UCSD-AML1 (cell line): ENCODE measurements around the gene PDZD4.

Experiments used
- DNase-seq: peaks from one replicate; lab custom pipeline; 2025; ENCODE audit not compliant: unreplicated experiment; lab: John Stamatoyannopoulos, UW

Gene PDZD4

DNA sequence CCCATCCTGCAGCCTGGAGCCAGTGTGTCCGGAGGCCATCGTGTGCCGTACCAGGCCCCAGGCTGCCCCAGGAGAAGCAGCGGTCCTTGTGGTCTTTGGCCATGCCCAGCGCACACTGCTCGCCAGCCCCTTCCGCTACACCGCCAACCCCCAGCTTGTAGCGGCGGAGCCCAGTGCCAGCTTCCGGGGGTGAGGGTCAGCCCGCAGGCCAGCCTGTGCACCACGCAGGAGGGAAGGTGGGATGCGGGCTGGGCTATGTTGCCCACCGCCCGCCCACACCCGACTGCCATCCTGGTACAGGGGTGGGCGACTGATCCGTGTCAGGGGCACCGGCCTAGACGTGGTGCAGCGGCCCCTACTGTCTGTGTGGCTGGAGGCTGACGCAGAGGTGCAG, 57.1 kb downstream of the PDZD4 start:
- DNase-seq, result no peak

DNA sequence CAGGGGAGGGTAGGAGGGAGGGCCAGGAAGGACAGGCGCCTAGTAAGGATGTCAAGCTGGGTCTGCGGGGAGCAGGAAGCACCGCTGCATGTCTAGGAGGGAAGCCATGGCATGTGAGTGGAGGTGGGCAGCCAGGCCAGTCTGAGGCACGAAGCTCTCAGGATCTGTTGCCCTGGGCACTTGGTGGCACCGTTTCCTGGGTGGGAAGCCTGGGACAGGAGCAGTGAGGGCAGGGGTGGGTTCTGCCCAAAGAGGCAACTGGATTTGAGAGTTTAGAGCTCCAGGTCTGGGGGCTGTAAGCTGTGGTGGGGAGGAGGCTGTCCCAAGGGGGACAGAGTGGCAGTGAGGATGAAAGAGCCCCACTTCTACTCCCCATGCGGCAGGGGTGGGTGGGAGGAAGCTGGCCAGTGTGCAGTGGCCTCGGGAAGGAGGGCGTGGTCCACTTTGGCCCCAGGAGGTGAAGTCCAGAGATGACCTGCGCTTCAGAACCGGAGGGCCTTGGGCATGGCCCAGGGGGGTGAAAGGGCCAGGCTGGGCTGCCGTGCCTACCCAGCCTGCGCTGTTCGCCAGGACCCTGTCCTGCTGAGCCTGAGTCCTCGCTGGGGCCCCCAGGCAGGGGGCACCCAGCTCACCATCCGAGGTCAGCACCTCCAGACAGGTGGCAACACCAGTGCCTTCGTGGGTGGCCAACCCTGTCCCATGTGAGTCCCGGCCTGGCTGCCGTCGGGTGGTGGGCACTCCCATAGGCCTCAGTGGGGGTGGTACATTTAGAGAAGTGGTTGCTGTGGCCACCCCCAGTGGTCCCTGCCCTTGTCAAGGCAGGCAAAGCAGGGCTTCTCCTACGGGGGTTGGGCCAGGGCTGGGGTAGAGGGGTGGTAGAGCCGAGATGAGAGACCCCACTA, 57.8 kb downstream of the PDZD4 start:
- no peak for DNase-seq

- DNase-seq, result no peak
Measured at GRCh38 chrX:153771415-153772315, 58.7 kb downstream of the PDZD4 start.

- DNase-seq, result no peak
Measured at GRCh38 chrX:153770601-153771414, 59.5 kb downstream of the PDZD4 start.

DNA sequence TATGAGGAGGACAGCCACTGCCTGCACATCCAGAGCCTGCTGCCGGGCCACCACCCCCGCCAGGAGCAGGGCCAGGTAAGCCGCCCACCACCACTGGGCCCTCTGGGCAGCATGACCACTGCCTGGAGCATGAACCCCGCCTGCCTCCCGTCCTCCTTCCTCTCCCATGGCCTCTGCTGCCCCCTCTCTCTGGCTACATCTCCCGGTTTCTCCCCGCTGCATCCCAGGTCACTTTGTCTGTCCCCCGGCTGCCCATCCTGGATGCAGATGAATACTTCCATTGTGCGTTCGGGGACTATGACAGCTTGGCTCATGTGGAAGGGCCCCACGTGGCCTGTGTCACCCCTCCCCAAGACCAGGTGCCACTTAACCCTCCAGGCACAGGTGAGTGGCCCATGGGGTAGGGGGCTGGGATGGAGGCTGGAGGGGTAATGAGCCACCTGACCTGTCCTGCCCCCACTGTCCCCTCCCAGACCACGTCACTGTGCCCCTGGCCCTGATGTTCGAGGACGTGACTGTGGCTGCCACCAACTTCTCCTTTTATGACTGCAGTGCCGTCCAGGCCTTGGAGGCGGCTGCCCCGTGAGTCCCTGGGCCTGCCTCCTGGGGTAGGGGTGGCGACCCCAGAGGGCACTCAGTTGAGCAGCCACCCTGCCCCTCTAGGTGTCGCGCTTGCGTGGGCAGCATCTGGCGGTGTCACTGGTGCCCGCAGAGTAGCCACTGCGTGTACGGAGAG, 60.3 kb downstream of the PDZD4 start:
- no peak for DNase-seq

GRCh38 chrX:153769158-153769864, 61.0 kb downstream of the PDZD4 start:
- no peak for DNase-seq

GRCh38 chrX:153768311-153769157, 61.8 kb downstream of the PDZD4 start:
- no peak for DNase-seq

GRCh38 chrX:153767674-153768055, 62.7 kb downstream of the PDZD4 start:
- no peak for DNase-seq

GRCh38 chrX:153766871-153767673, 63.3 kb downstream of the PDZD4 start:
- DNase-seq, result no peak

GRCh38 chrX:153766098-153766817, 64.1 kb downstream of the PDZD4 start:
- peak; percentile 65 for DNase-seq

DNA sequence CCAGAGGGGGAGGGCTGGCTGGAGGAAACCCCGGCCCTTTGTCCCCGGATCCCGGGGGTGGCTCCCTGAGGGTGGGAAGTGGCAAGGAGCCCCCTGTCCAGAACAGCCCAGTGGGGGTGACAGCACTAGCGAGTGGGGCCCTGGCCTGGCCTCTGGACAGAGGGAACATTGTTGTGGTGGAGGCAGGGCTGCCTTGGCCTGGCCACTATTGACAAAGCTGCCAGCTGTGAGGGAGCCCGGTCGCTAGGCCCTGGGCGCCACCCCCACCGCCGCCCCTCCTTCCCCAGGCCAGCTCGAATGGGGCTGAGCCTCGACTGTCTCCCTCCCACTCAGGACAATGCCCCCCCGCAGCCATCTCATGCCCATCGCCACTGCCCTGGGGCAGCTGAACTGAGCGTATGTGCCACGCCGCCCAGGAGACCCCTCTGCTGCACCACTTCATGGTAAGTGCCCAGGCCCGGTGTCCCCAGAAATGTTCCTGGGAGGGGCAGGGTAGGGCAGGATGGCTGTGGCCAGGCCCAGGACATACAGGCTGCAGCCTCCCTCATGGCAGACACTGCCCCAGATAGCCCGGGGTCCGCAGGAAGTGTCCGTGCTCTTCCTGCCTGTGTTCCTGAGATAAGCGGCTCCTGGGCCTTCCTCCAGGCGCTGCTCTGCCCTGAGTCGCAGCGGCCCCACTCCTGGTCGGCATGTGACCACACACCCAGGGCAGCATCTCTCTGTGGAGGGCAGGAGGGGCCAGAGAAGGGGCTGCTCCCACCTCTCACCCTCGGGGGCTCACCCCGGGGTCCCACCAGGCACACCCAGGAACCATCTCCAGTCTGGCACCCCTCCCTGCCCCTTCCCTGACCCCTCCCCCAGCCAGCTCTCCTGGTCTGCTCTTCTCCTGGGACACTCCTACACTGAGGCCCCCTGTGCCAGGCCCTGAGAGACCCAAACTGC, 64.9 kb downstream of the PDZD4 start:
- peak; percentile 45 for DNase-seq

GRCh38 chrX:153764786-153765137, 65.6 kb downstream of the PDZD4 start:
- no peak for DNase-seq

GRCh38 chrX:153763989-153764755, 66.2 kb downstream of the PDZD4 start, which contains the start of gene PLXNB3:
Gene PLXNB3 (plus strand): TSS chrX:153764249. CDS start chrX:153765536, 1,287 bp downstream.
- peak; percentile 77 for DNase-seq

DNA sequence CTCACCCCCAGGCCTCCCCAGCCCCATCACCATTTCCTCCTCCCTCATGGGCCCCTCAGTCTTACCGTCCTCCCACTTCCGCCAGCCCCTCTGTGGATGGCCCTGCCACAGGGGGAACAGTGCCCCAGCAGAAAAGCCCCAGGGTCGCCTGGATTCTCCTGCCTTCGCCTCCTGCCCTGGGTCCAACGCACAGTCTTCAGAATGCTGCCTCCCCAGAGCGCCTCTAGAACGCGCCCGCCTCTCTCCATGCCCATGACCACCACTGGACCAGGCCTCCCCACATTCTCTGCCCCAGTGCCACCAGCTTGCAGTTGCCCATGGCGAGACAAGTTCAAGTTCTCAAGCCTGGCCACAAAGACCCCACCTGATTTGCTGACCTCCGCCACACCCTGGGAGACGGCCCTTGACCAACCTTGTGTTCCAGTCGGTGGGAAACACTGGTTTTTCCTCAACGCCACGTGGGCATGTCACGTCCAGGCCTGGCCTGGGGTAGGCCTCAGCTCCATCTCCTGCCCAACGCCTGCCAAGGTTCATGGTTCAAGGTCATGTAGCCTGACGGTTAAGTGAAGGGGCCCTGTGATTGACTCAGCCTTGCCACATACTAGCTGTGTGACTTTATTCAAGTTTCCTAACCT, 66.9 kb downstream of the PDZD4 start:
- no peak for DNase-seq

DNA sequence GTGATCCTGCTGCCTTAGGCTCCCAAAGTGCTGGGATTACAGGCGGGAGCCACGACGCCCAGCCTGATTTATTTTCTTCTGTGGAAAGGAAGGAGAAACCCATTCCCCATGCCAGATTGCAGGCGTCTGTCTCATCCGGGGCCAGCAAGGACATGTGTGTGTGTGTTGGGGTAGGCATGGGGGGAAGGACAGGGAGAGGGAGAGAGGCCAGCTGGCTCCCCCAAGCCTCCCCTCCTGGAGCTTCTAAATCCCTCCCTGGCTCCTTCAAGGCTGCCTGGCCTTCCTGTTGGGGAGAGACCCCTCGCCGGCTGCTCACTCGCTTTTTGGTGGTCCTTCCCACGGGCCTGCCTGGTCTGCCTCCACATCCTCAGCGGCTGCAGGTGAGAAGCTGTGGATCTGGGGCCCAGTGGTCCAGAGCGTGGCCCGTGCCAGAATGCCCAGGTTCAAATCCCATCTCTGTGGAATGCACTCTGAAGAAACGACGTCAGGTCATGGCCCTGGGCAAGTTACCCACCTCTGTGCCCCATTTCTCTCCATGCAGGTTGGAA, 67.6 kb downstream of the PDZD4 start:
- DNase-seq, result no peak
